HEK293 (cell line): Measurements from ENCODE around the gene ZCCHC14.

Source experiments
- CTCF ChIP-seq: fragments of 450-650 bp; formaldehyde crosslinking; IDR thresholded peaks from 2 replicates; pipeline ENCODE4 v1.5.1; 2016; ENCODE audit warnings: missing biosample characterization, missing genetic modification characterization
- SP2 ChIP-seq: fragments of 450-650 bp; formaldehyde crosslinking; IDR thresholded peaks from 2 replicates; pipeline ENCODE4 v1.5.1; 2016; ENCODE audit warnings: missing biosample characterization, missing genetic modification characterization
- TCF7L2 ChIP-seq: IDR thresholded peaks from 2 replicates; pipeline ENCODE4 v1.6.1; 2011; ENCODE audit warnings: low read depth, mild to moderate bottlenecking, inconsistent platforms, low read length, moderate library complexity, borderline replicate concordance
- ZNF23 ChIP-seq: fragments of 450-650 bp; formaldehyde crosslinking; IDR thresholded peaks from 2 replicates; pipeline ENCODE4 v1.5.1; 2016; ENCODE audit warnings: missing biosample characterization, missing genetic modification characterization, borderline replicate concordance

DNA sequence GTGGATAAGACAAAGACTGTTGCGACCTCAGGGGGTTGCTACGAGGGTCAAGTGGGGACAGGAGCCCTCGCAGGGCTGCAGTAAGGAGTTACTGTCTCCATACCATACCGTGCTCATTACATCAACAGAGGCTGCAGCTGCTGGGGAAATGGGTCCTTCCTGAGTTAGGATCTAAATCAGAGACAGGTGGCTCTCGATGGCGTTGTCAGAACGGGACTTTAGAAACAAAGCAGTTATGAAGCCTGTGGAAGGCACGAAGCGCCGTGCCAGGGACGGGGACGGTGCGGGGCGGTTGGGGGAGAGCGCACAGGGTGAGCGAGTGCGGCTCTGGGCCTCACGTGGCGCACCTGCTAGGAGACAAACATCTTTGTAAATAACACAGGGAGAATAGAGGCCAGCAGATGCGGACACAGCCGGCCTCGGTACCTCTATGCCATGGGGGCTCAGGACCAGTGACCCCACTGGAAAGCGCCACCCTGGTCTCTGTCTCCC lies 34.4 kb downstream of the ZCCHC14 start:
- TF ChIP-seq CTCF (tag by site-specific recombination) (no peak), SP2 (tag by site-specific recombination) (no peak), ZNF23 (no peak), TCF7L2 (no peak)
